Lower leg skin (tissue), 3 donors: Measurements from ENCODE around the gene BBS9.

Experiments
- POLR2A ChIP-seq, 2 donors: fragments of 450-650 bp; IDR thresholded peaks; one replicate each; pipeline ENCODE4 v1.6.1; 2016 to 2017; ENCODE audit warnings: antibody characterized with exemption in 2 of 2, mild to moderate bottlenecking in 1 of 2, moderate library complexity in 1 of 2
- TF ChIP-seq, protein P1 (sequence below), 3 donors: fragments of 450-650 bp; IDR thresholded peaks; one replicate each; pipeline ENCODE4 v1.5.1; 2016; ENCODE audit warnings: antibody characterized with exemption in 3 of 3, mild to moderate bottlenecking in 3 of 3, moderate library complexity in 2 of 3

DNA sequence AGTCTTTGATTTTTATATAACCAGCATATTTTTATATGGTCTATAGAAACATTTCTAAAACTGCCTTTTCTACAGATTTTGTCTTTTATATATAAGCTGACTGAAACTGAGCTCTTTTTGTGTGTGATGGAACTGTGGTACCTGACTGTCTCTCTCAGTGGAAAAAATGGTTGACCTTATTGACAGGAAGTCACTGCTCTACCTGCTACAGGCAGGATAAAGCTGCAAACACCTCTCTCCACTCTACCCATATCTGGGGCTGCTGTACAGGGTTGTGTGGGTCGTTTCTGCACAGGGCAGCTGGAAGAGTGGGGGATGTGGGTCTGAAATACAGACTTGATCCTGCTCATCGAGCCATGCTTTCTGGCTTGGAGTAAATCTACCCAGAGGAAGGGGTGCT lies 48.5 kb downstream of the BBS9 start:
- TF ChIP-seq, protein P1, sequence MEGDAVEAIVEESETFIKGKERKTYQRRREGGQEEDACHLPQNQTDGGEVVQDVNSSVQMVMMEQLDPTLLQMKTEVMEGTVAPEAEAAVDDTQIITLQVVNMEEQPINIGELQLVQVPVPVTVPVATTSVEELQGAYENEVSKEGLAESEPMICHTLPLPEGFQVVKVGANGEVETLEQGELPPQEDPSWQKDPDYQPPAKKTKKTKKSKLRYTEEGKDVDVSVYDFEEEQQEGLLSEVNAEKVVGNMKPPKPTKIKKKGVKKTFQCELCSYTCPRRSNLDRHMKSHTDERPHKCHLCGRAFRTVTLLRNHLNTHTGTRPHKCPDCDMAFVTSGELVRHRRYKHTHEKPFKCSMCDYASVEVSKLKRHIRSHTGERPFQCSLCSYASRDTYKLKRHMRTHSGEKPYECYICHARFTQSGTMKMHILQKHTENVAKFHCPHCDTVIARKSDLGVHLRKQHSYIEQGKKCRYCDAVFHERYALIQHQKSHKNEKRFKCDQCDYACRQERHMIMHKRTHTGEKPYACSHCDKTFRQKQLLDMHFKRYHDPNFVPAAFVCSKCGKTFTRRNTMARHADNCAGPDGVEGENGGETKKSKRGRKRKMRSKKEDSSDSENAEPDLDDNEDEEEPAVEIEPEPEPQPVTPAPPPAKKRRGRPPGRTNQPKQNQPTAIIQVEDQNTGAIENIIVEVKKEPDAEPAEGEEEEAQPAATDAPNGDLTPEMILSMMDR (IDR thresholded peaks at IDR 0.05), result no peak
- no peak for TF ChIP-seq POLR2A (IDR thresholded peaks at IDR 0.05)
